NT2/D1 (cell line): ENCODE results near the gene SH3BGR.

Source experiments
- SUZ12 ChIP-seq: IDR thresholded peaks from 2 replicates; pipeline ENCODE4 v1.6.1; 2011; ENCODE audit not compliant: insufficient read length, insufficient read depth; ENCODE audit errors: extremely low read depth
- YY1 ChIP-seq: IDR thresholded peaks from 2 replicates; pipeline ENCODE4 v1.6.1; 2011; ENCODE audit not compliant: insufficient read length, insufficient read depth

DNA sequence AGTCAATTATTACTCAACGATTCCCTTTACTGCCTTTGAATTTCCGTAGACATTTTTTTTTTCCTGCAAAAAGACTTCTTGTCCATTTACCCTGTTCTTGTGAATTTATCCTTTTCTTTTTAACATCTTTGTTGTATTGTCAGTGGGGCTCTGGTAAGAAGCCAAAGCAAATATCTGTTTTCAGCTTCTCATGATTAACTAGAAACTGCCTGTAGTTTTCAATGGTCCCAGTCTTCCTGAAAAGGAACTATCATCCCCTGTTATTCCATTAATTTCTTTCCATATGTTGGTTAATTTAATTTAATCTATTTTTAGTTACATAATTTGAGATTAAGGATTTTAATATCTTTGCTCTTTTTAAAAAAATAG lies 28.0 kb downstream of the SH3BGR start:
- TF ChIP-seq SUZ12 (no peak), YY1 (no peak)
